CD14-positive monocyte (primary cell): Measurements from ENCODE around the gene R3HDM4. TPM values are rescaled to one million over a fixed set of nuclear protein-coding genes. Genes with fewer than 3 reads are reported as not detected.
A peak's percentile ranks its signal among the peaks of the same experiment; 100 is the strongest.

ENCODE experiments used
- DNase-seq, 3 donors: peaks; one replicate each; pipeline ENCODE4 v3.0.0-alpha.2; 2011 to 2022
- H2AFZ ChIP-seq: 2 replicates; pipeline ENCODE4 v1.6.0; 2012; ENCODE audit warnings: mild to moderate bottlenecking, low read depth, low read length, inconsistent platforms; ENCODE audit not compliant: insufficient read depth, poor library complexity, severe bottlenecking
- H3K27ac ChIP-seq, 2 donors: 1 replicate in 1 of 2; 2 replicates in 1 of 2; pipeline ENCODE4 v1.5.1; 2012 to 2013; ENCODE audit warnings: low read length in 2 of 2, control low read depth in 1 of 2, inconsistent platforms in 1 of 2, low read depth in 1 of 2, mild to moderate bottlenecking in 1 of 2
- H3K27me3 ChIP-seq, 2 donors: one replicate each; pipeline versions ENCODE4 v1.6.0 to v1.6.1; 2011 to 2013; ENCODE audit warnings: low read length in 2 of 2; ENCODE audit not compliant: control insufficient read depth in 2 of 2, insufficient read depth in 2 of 2
- H3K36me3 ChIP-seq, 2 donors: replicated peaks in 1 of 2; 1 replicate in 1 of 2; 2 replicates in 1 of 2; pipeline versions ENCODE4 v1.5.1 to v1.6.1; 2012 to 2013; ENCODE audit warnings: low read length in 2 of 2, control low read depth in 1 of 2, inconsistent platforms in 1 of 2, mild to moderate bottlenecking in 1 of 2; ENCODE audit not compliant: insufficient read depth in 2 of 2, control insufficient read depth in 1 of 2
- H3K4me1 ChIP-seq, 2 donors: 1 replicate in 1 of 2; 2 replicates in 1 of 2; pipeline versions ENCODE4 v1.5.1 to v1.6.1; 2012 to 2013; ENCODE audit warnings: low read length in 2 of 2, control low read depth in 1 of 2, inconsistent platforms in 1 of 2, mild to moderate bottlenecking in 1 of 2, moderate library complexity in 1 of 2; ENCODE audit not compliant: insufficient read depth in 2 of 2, control insufficient read depth in 1 of 2
- H3K4me2 ChIP-seq: replicated peaks from 2 replicates; pipeline ENCODE3; 2012; ENCODE audit warnings: low read length, moderate library complexity, mild to moderate bottlenecking; ENCODE audit not compliant: poor library complexity, severe bottlenecking; ENCODE audit errors: extremely low read depth
- H3K4me3 ChIP-seq, 3 experiments: fragments of 200-600 bp in 1 of 3; sonication (generic) in 1 of 3; replicated peaks in 1 of 3; 1 replicate in 2 of 3; 2 replicates in 1 of 3; pipeline ENCODE4 v1.5.1; 2011 to 2013; ENCODE audit warnings: low read length in 3 of 3, mild to moderate bottlenecking in 3 of 3, control low read depth in 2 of 3, low read depth in 2 of 3, inconsistent platforms in 1 of 3, moderate library complexity in 1 of 3
- H3K79me2 ChIP-seq: 2 replicates; pipeline ENCODE4 v1.6.0; 2012; ENCODE audit warnings: mild to moderate bottlenecking, control low read depth, inconsistent platforms, low read length, moderate library complexity; ENCODE audit not compliant: insufficient read depth
- H3K9ac ChIP-seq: 2 replicates; pipeline ENCODE4 v1.6.0; 2017; ENCODE audit warnings: low read length, mild to moderate bottlenecking; ENCODE audit not compliant: insufficient read depth, poor library complexity, severe bottlenecking
- H3K9me3 ChIP-seq, 2 donors: replicated peaks in 1 of 2; 1 replicate in 1 of 2; 2 replicates in 1 of 2; pipeline versions ENCODE4 v1.5.1 to v1.6.1; 2012 to 2013; ENCODE audit warnings: low read length in 2 of 2, control low read depth in 1 of 2; ENCODE audit not compliant: control insufficient read depth in 1 of 2, insufficient read depth in 1 of 2
- H4K20me1 ChIP-seq: 2 replicates; pipeline ENCODE4 v1.6.0; 2012; ENCODE audit warnings: mild to moderate bottlenecking, low read length, control low read depth, moderate library complexity; ENCODE audit not compliant: insufficient read depth
- H3K27ac Mint-ChIP-seq, 7 donors: one replicate each; pipeline ENCODE4 v1.8.0; 2020; ENCODE audit warnings: mild to moderate bottlenecking in 7 of 7, mixed read lengths in 7 of 7, moderate library complexity in 6 of 7, inconsistent platforms in 2 of 7
- H3K27me3 Mint-ChIP-seq, 3 donors: one replicate each; pipeline ENCODE4 v1.8.0; 2021 to 2022; ENCODE audit warnings: low read depth in 3 of 3, mild to moderate bottlenecking in 3 of 3, mixed read lengths in 3 of 3, moderate library complexity in 3 of 3, inconsistent platforms in 1 of 3
- H3K36me3 Mint-ChIP-seq, 2 donors: one replicate each; pipeline ENCODE4 v1.8.0; 2020; ENCODE audit warnings: mixed read lengths in 2 of 2, inconsistent platforms in 1 of 2, mild to moderate bottlenecking in 1 of 2
- H3K4me1 Mint-ChIP-seq: one replicate; pipeline ENCODE4 v1.8.0; 2020; ENCODE audit warnings: mild to moderate bottlenecking, mixed read lengths
- H3K4me3 Mint-ChIP-seq, 2 donors: one replicate each; pipeline ENCODE4 v1.8.0; 2020; ENCODE audit warnings: mild to moderate bottlenecking in 2 of 2, mixed read lengths in 2 of 2, moderate library complexity in 1 of 2
- H3K9me3 Mint-ChIP-seq, 7 donors: one replicate each; pipeline ENCODE4 v1.8.0; 2020 to 2022; ENCODE audit warnings: mixed read lengths in 7 of 7, mild to moderate bottlenecking in 6 of 7, moderate library complexity in 6 of 7, inconsistent platforms in 2 of 7
- WGBS: methylation state at CpG from one replicate; pipeline ENCODE4 v1.1.5; 2013; ENCODE audit warnings: missing lambda C conversion rate; ENCODE audit not compliant: insufficient coverage; 5-methylcytosine and 5-hydroxymethylcytosine counted together
- intact Hi-C, 2 donors: fragments of 100-400 bp; cut with micrococcal nuclease; formaldehyde crosslinking; loops; one replicate each; pipeline versions ENCODE4 v1.15.0 to v1.15.1; 2023
- polyA plus RNA-seq, 3 donors: library from polyadenylated mRNA; depleted of rRNA in 1 of 3; unstranded in 2 of 3; stranded (reverse) in 1 of 3; fragments of 300-500 nt in 2 of 3; fragments of >200 nt in 1 of 3; fragmentation: Illumina TruSeq in 2 of 3; gene quantifications; 1 replicate in 2 of 3; 2 replicates in 1 of 3; pipeline ENCODE4 v1.2.3, GENCODE V29; 2012 to 2021
- TF ChIP-seq, protein P1 (sequence below): fragments of 200-600 bp; IDR thresholded peaks from one replicate; pipeline ENCODE4 v1.8.0; 2022; ENCODE audit warnings: antibody characterized with exemption, mild to moderate bottlenecking

R3HDM4 gene
- polyA plus RNA-seq, 3 donors, result 70.8 to 99.9 (median 78.7) TPM

- intact Hi-C loops, result no loop called here
- Histone ChIP-seq H3K4me1 (peaks cover 0 to 5% of the 10 kb centered on the region in 2 donors), H3K4me2 (no peak overlapping the region), H3K27me3 (no peaks in the 10 kb centered on the region), H3K36me3 (peaks cover 58 to 74% of the 10 kb centered on the region in 2 donors), H3K79me2 (peaks cover 65% of the 10 kb centered on the region), H3K4me3 (no peak overlapping the region), H2AFZ (no peak overlapping the region), H4K20me1 (peaks cover 100% of the 10 kb centered on the region), H3K9ac (no peak overlapping the region), H3K27ac (no peak overlapping the region), H3K9me3 (no peaks in the 10 kb centered on the region)
- no peaks in the 10 kb centered on the region for H3K27me3 Mint-ChIP-seq
- WGBS, result 84% methylated on average over 8 of the region's 8 CpGs
- H3K4me1 Mint-ChIP-seq, result peaks cover 8% of the 10 kb centered on the region
- DNase-seq, result no peak
- TF ChIP-seq, protein P1, sequence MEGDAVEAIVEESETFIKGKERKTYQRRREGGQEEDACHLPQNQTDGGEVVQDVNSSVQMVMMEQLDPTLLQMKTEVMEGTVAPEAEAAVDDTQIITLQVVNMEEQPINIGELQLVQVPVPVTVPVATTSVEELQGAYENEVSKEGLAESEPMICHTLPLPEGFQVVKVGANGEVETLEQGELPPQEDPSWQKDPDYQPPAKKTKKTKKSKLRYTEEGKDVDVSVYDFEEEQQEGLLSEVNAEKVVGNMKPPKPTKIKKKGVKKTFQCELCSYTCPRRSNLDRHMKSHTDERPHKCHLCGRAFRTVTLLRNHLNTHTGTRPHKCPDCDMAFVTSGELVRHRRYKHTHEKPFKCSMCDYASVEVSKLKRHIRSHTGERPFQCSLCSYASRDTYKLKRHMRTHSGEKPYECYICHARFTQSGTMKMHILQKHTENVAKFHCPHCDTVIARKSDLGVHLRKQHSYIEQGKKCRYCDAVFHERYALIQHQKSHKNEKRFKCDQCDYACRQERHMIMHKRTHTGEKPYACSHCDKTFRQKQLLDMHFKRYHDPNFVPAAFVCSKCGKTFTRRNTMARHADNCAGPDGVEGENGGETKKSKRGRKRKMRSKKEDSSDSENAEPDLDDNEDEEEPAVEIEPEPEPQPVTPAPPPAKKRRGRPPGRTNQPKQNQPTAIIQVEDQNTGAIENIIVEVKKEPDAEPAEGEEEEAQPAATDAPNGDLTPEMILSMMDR, result no peak
- peak overlapping the region in 1 of 7 donors; percentile 25 for H3K27ac Mint-ChIP-seq
- H3K36me3 Mint-ChIP-seq, result peaks cover 35 to 68% of the 10 kb centered on the region in 2 donors
- H3K4me3 Mint-ChIP-seq, result no peak overlapping the region
- peaks cover 0 to 2% (median 0%) of the 10 kb centered on the region in 7 donors for H3K9me3 Mint-ChIP-seq
Observed at GRCh38 chr19:960601-960938, 47.6 kb upstream of the R3HDM4 start.

DNA sequence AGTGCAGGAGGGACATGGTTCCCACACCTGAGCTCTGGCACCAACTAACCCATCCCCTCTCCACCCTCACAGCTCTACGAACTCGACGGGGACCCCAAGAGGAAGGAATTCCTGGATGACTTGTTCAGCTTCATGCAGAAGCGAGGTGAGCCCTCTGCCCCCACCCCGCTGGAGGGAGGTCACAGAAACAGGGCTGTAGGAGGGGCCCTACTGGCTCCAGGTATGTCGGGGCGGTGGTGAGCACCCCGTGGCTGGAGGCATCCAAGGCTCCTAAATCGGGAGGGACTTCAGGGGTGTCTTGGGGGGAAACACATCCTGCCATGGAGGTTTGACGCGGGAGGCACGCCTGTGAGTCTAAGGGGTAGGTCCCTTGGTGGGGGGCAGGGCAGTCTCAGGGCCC lies 47.0 kb upstream of the R3HDM4 start:
- H3K9me3 Mint-ChIP-seq, result peaks cover 0 to 2% (median 0%) of the 10 kb centered on the region in 7 donors
- no peak overlapping the region for H3K27ac Mint-ChIP-seq
- H3K27me3 Mint-ChIP-seq, result no peaks in the 10 kb centered on the region
- peaks cover 52 to 68% of the 10 kb centered on the region in 2 donors for H3K36me3 ChIP-seq
- peaks cover 0 to 5% of the 10 kb centered on the region in 2 donors for H3K4me1 ChIP-seq
- H4K20me1 ChIP-seq, result peaks cover 100% of the 10 kb centered on the region
- no peak overlapping the region for H3K27ac ChIP-seq
- no peak overlapping the region for H2AFZ ChIP-seq
- no peaks in the 10 kb centered on the region for H3K9me3 ChIP-seq
- H3K4me2 ChIP-seq, result no peak overlapping the region
- no peak for DNase-seq
- no peak overlapping the region for H3K4me3 ChIP-seq
- 73% methylated on average over 7 of the region's 12 CpGs for WGBS
- peaks cover 33 to 65% of the 10 kb centered on the region in 2 donors for H3K36me3 Mint-ChIP-seq
- H3K9ac ChIP-seq, result no peak overlapping the region
- H3K79me2 ChIP-seq, result peaks cover 68% of the 10 kb centered on the region
- TF ChIP-seq, protein P1, result no peak
- no peak overlapping the region for H3K4me3 Mint-ChIP-seq
- peaks cover 8% of the 10 kb centered on the region for H3K4me1 Mint-ChIP-seq
- H3K27me3 ChIP-seq, result no peaks in the 10 kb centered on the region
- intact Hi-C loops, result no loop called here
